Esophagus (tissue), 2 donors: ENCODE results near the gene HIVEP2. TPM values are rescaled to one million over a fixed set of nuclear protein-coding genes. Genes with fewer than 3 reads are reported as not detected.

Experiments
- H3K27ac ChIP-seq, 2 donors: one replicate each; pipeline ENCODE4 v1.5.1; 2013; ENCODE audit warnings: low read depth in 2 of 2, mild to moderate bottlenecking in 2 of 2, inconsistent platforms in 1 of 2, low read length in 1 of 2, moderate library complexity in 1 of 2
- H3K27me3 ChIP-seq, 2 donors: one replicate each; pipeline ENCODE4 v1.6.1; 2013; ENCODE audit warnings: low read length in 2 of 2, control low read depth in 1 of 2, mild to moderate bottlenecking in 1 of 2; ENCODE audit not compliant: insufficient read depth in 2 of 2, control insufficient read depth in 1 of 2
- H3K36me3 ChIP-seq, 2 donors: one replicate each; pipeline ENCODE4 v1.6.1; 2013; ENCODE audit warnings: low read length in 1 of 2; ENCODE audit not compliant: control insufficient read depth in 2 of 2, insufficient read depth in 2 of 2
- H3K4me1 ChIP-seq, 2 donors: one replicate each; pipeline ENCODE4 v1.6.1; 2013; ENCODE audit warnings: low read length in 1 of 2; ENCODE audit not compliant: control insufficient read depth in 2 of 2, insufficient read depth in 2 of 2
- H3K4me3 ChIP-seq, 2 donors: one replicate each; pipeline ENCODE4 v1.5.1; 2013; ENCODE audit warnings: low read length in 2 of 2, mild to moderate bottlenecking in 2 of 2, low read depth in 1 of 2, moderate library complexity in 1 of 2
- H3K9me3 ChIP-seq, 2 donors: one replicate each; pipeline ENCODE4 v1.6.1; 2013; ENCODE audit warnings: mild to moderate bottlenecking in 2 of 2, low read depth in 1 of 2, low read length in 1 of 2, moderate library complexity in 1 of 2; ENCODE audit not compliant: control insufficient read depth in 2 of 2, insufficient read depth in 1 of 2
- WGBS, 2 donors: extraction: QIAGEN DNeasy Blood & Tissue Kit; methylation state at CpG; one replicate each; pipeline ENCODE4 v1.1.7; 2013; 5-methylcytosine and 5-hydroxymethylcytosine counted together
- polyA plus RNA-seq, 2 donors: library from polyadenylated mRNA; stranded (reverse); fragments of 200-250 nt; gene quantifications; one replicate each; pipeline ENCODE4 v1.2.3, GENCODE V29; 2013
- donor health status: healthy with polysubstance abuse.
- donor health status: Bipolar disorder and iron deficiency.

Gene HIVEP2
- polyA plus RNA-seq, 2 donors, result 3.0 to 4.8 TPM

DNA sequence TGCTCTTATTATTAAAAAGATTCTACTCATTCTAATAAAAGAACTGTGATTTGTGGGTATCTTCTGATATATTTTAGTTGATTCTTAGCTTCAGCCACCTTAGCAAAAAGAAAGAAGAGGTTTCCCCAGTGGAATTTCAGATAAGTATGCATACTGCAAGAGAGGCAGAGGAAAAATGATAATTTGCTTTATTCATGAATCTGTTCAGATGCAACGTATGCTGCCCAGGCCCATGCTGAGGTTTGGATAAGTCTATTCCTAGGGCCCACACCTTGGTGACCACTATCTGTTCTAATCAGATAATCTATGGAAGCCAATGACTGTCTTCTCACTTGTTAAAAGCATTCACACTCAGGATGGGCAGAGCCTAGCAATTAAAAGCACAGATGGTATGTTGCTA is 194.0 kb downstream of the HIVEP2 start:
- H3K4me1 ChIP-seq, result no peaks in the 10 kb centered on the region
- H3K27me3 ChIP-seq, result peaks cover 0 to 4% of the 10 kb centered on the region in 2 donors
- no peak overlapping the region for H3K4me3 ChIP-seq
- H3K9me3 ChIP-seq, result no peaks in the 10 kb centered on the region
- H3K36me3 ChIP-seq, result peaks cover 6 to 9% of the 10 kb centered on the region in 2 donors
- H3K27ac ChIP-seq, result no peak overlapping the region
- 90 to 93% methylated on average over 1 of the region's 1 CpG for WGBS, 2 donors

GRCh38 chr6:142749556-142749955 is 195.4 kb downstream of the HIVEP2 start:
- Histone ChIP-seq H3K27ac (no peak overlapping the region), H3K36me3 (peaks cover 6 to 9% of the 10 kb centered on the region in 2 donors), H3K27me3 (peaks cover 0 to 4% of the 10 kb centered on the region in 2 donors), H3K9me3 (no peaks in the 10 kb centered on the region), H3K4me1 (no peaks in the 10 kb centered on the region), H3K4me3 (no peak overlapping the region)
- WGBS, 2 donors, result 66 to 95% methylated on average over 3 of the region's 3 CpGs

DNA sequence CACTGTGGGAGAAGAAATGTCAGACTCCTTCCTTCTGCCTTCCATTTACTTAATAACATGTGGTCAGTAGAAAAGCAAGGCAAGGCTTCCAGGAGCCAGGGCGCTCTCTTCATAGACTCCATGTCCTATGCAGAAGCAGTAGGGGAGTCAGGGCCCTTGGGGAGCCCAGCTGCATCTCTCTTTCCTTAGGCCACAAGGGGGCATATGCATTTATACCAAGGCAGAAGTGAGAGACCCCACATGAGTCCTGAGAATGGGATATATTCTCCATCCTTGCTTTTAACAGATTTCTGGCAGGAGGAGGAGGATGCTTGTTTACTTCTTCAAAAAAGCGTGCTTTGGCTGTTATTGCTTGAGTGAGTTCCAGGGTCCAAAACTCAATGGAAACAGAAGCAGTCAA is 198.5 kb downstream of the HIVEP2 start:
- H3K4me1 ChIP-seq, result no peaks in the 10 kb centered on the region
- H3K27ac ChIP-seq, result no peak overlapping the region
- 89 to 92% methylated on average over 2 of the region's 2 CpGs for WGBS, 2 donors
- H3K9me3 ChIP-seq, result no peaks in the 10 kb centered on the region
- H3K36me3 ChIP-seq, result no peaks in the 10 kb centered on the region
- no peak overlapping the region for H3K4me3 ChIP-seq
- H3K27me3 ChIP-seq, result peaks cover 0 to 4% of the 10 kb centered on the region in 2 donors

DNA sequence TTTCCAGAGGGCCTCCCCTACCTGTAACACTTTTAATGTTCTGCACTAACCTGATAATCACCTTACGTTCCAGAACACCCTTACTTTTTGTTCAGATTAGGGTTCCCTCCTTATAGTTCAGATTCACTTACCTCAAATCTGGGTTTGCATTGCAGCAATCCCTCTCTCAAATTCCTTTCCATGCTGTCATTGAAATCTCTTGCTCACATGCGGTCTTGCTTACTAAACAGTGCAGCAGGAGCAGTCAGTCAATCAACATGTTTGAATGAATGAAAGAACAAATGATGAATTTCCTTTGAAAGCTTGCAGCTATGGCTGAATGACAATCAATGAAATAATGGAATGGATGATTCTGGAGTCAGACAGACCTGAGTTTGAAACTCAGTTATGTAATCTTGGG is 200.1 kb downstream of the HIVEP2 start:
- Histone ChIP-seq H3K9me3 (no peaks in the 10 kb centered on the region), H3K27me3 (peaks cover 0 to 4% of the 10 kb centered on the region in 2 donors), H3K36me3 (no peaks in the 10 kb centered on the region), H3K4me1 (no peaks in the 10 kb centered on the region), H3K27ac (no peak overlapping the region), H3K4me3 (no peak overlapping the region)
- 74 to 77% methylated on average over 2 of the region's 2 CpGs for WGBS, 2 donors

- WGBS, 2 donors, result 42 to 62% methylated on average over 4 of the region's 4 CpGs
- Histone ChIP-seq H3K36me3 (no peaks in the 10 kb centered on the region), H3K9me3 (no peaks in the 10 kb centered on the region), H3K27ac (no peak overlapping the region), H3K4me3 (no peak overlapping the region), H3K4me1 (no peaks in the 10 kb centered on the region), H3K27me3 (no peaks in the 10 kb centered on the region)
Measured at GRCh38 chr6:142740449-142740848, 204.5 kb downstream of the HIVEP2 start.

GRCh38 chr6:142738731-142739130 is 206.2 kb downstream of the HIVEP2 start:
- WGBS, 2 donors, result 65 to 67% methylated on average over 2 of the region's 2 CpGs
- H3K9me3 ChIP-seq, result no peaks in the 10 kb centered on the region
- no peaks in the 10 kb centered on the region for H3K36me3 ChIP-seq
- H3K4me1 ChIP-seq, result no peaks in the 10 kb centered on the region
- H3K4me3 ChIP-seq, result no peak overlapping the region
- no peaks in the 10 kb centered on the region for H3K27me3 ChIP-seq
- H3K27ac ChIP-seq, result no peak overlapping the region

GRCh38 chr6:142738035-142738396 is 207.0 kb downstream of the HIVEP2 start:
- Histone ChIP-seq H3K4me1 (no peaks in the 10 kb centered on the region), H3K27me3 (no peaks in the 10 kb centered on the region), H3K27ac (no peak overlapping the region), H3K36me3 (no peaks in the 10 kb centered on the region), H3K4me3 (no peak overlapping the region), H3K9me3 (peaks cover 0 to 3% of the 10 kb centered on the region in 2 donors)
- WGBS, 2 donors, result 81 to 84% methylated on average over 4 of the region's 4 CpGs

DNA sequence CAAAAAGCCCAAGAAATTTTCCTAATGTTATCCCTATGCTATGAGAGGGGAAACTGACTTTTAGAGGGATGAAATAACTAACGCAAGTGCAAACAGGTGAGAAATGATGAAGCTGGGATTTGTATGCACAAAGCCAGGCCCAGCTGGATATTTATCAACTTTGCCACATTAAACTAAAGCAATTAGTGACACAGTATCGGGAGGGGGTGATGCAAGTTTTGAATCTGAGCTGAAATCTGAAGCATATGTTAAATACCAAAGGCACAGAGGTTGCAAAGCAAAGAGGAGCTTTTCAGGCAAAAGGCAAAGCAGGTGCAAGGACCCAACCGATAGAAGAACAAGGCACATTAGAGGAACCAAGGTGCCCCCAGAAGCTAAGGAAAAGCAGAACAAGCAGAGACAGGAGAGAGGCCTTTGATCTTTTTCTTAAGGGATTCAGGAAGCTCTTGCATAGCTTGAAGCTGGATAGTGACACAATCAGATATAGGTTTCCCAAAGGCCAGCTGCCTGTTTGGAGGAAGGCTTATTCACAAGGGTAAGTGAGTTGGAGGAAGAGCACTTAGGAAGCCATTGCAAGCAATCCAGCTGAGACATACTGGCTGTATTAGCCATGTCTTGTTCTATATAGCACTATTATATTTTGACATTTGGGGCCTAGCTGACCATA is 207.5 kb downstream of the HIVEP2 start:
- no peaks in the 10 kb centered on the region for H3K4me1 ChIP-seq
- H3K9me3 ChIP-seq, result peaks cover 0 to 3% of the 10 kb centered on the region in 2 donors
- 64 to 67% methylated on average over 3 of the region's 3 CpGs for WGBS, 2 donors
- no peak overlapping the region for H3K4me3 ChIP-seq
- no peak overlapping the region for H3K27ac ChIP-seq
- no peaks in the 10 kb centered on the region for H3K36me3 ChIP-seq
- no peaks in the 10 kb centered on the region for H3K27me3 ChIP-seq

DNA sequence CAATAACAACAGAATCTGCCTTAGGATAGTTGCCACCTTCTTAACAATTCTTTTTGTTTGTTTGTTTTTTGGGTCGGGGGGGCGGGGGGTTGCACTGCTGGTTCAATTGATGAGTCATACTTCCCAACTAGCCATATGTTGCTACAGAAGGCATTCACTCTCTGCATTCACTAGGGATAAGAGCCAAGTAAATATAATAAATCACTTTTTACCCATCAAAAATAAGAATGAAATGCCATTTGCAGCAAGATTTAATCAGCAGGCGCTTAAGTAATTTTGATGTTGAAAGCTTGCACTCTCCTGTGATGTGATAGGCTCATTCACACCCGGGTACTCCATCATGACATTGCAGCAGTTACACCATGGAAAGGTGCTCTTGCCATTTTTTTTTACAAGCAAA is 209.8 kb downstream of the HIVEP2 start:
- Histone ChIP-seq H3K4me3 (no peak overlapping the region), H3K36me3 (no peaks in the 10 kb centered on the region), H3K27ac (no peak overlapping the region), H3K4me1 (peaks cover 0 to 3% of the 10 kb centered on the region in 2 donors), H3K9me3 (peaks cover 0 to 3% of the 10 kb centered on the region in 2 donors), H3K27me3 (no peaks in the 10 kb centered on the region)
- WGBS, 2 donors, result 38 to 50% methylated on average over 4 of the region's 4 CpGs

GRCh38 chr6:142732790-142733189 is 212.2 kb downstream of the HIVEP2 start:
- H3K27me3 ChIP-seq, result no peaks in the 10 kb centered on the region
- H3K4me1 ChIP-seq, result peaks cover 0 to 3% of the 10 kb centered on the region in 2 donors
- H3K9me3 ChIP-seq, result peaks cover 0 to 3% of the 10 kb centered on the region in 2 donors
- H3K36me3 ChIP-seq, result no peaks in the 10 kb centered on the region
- no peak overlapping the region for H3K4me3 ChIP-seq
- H3K27ac ChIP-seq, result no peak overlapping the region
